GM21825 (cell line): ENCODE data around the gene SSNA1.

Experiments
- ATAC-seq: cut with Tn5 transposase; IDR thresholded peaks from one replicate; pipeline ENCODE4 v1.9.1; 2021; ENCODE audit warnings: mild to moderate bottlenecking, moderate library complexity; ENCODE audit not compliant: unreplicated experiment

Gene SSNA1

GRCh38 chr9:137198051-137198901, 9.8 kb downstream of the SSNA1 start:
- ATAC-seq, result no peak

GRCh38 chr9:137198902-137199283, 10.4 kb downstream of the SSNA1 start:
- no peak for ATAC-seq

- ATAC-seq, result no peak
Measured at GRCh38 chr9:137199411-137200121, 11.1 kb downstream of the SSNA1 start.

GRCh38 chr9:137200311-137201204, 12.1 kb downstream of the SSNA1 start, which contains the start of gene TPRN:
Gene TPRN (minus strand): TSS chr9:137200741. CDS start chr9:137200711, 30 bp downstream.
- ATAC-seq, result peak; percentile 81

GRCh38 chr9:137201205-137201868, 12.9 kb downstream of the SSNA1 start:
- no peak for ATAC-seq

- ATAC-seq, result no peak
Measured at GRCh38 chr9:137202966-137203365, 14.5 kb downstream of the SSNA1 start.

GRCh38 chr9:137204731-137205125, 16.3 kb downstream of the SSNA1 start:
- ATAC-seq, result no peak

GRCh38 chr9:137205126-137206069, 16.9 kb downstream of the SSNA1 start, which contains the start of the genes NDOR1 and TMEM203:
Gene NDOR1 (plus strand): TSS chr9:137205700. CDS start chr9:137205778, 78 bp downstream.
Gene TMEM203 (minus strand): TSS chr9:137205648. CDS start chr9:137205414, 234 bp downstream.
- peak; percentile 38 for ATAC-seq

GRCh38 chr9:137206602-137207001, 18.1 kb downstream of the SSNA1 start:
- no peak for ATAC-seq

GRCh38 chr9:137211532-137211931, 23.1 kb downstream of the SSNA1 start:
- no peak for ATAC-seq

GRCh38 chr9:137212520-137212919, 24.0 kb downstream of the SSNA1 start:
- no peak for ATAC-seq

GRCh38 chr9:137213160-137214060, 24.9 kb downstream of the SSNA1 start:
- no peak for ATAC-seq

- ATAC-seq, result no peak
Measured at GRCh38 chr9:137214620-137215019, 26.1 kb downstream of the SSNA1 start.

GRCh38 chr9:137215196-137215986, 26.9 kb downstream of the SSNA1 start:
- ATAC-seq, result no peak

GRCh38 chr9:137216188-137216965, 27.9 kb downstream of the SSNA1 start:
- no peak for ATAC-seq
